SH-SY5Y (cell line): ENCODE measurements around the gene AK8.

Experiments
- GATA2 ChIP-seq: IDR thresholded peaks from 2 replicates; pipeline ENCODE4 v1.6.1; 2011; ENCODE audit warnings: mild to moderate bottlenecking, low read depth, low read length
- GATA3 ChIP-seq: IDR thresholded peaks from 2 replicates; pipeline ENCODE4 v1.6.1; 2011; ENCODE audit warnings: low read depth, mild to moderate bottlenecking, low read length, moderate library complexity

- no peak for TF ChIP-seq GATA2
- TF ChIP-seq GATA3, result no peak
These were observed 102.4 kb downstream of the AK8 start for GRCh38 chr9:132775720-132776119.
